Measurements from ENCODE around the gene DLG2.

- no peak for TF ChIP-seq CTCF (IDR thresholded peaks at IDR 0.05)
- no peak for TF ChIP-seq POLR2A (IDR thresholded peaks at IDR 0.05)
These were observed 2172.5 kb downstream of the DLG2 start for GRCh38 chr11:83454674-83455073.

Data from tibial nerve (tissue), 3 donors.